Measurements from ENCODE around the gene MARK2.

The MARK2 gene

DNA sequence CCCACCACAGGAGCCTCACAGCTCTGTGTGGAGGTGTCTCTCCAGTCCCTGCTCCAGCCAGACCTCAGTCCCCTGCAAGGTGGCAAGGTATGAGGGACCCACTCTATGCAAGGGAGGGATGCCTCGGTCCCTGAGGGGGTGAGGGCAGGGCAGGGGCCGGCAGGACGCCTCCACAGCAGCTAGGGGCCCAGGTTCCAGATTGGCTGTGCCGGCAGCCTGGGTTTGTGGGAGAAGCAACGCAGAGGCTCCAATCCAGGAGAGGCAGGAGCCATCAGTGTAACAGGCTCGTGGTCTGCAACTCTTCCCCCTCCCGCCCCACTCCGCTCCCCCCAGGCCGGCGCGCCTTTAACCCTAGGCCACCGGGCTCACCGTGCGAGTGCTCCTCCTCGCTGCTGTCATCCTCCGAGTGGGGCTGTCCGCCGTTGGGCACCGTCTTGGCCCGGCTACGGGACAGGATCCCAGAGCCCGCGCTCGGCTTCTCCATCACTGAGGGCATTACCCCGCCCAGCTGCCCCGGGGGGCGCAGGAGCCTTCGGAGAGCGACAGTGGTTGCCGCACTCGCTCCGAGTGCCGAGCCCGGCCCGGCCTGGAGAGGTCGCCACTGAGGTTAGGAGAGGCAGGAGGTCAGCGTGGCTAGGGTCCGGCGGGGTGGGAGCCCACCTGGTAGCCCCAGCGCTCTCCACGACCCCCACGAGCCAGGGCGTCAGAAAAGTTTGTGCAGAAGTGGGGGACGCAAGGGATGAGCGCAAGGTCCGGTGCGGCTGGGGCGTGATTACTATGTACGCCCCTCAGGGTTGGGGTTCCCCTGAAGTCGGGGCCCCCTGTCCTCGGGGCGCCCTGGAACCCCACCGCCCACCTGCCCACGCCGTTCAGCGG lies 77.3 kb downstream of the MARK2 start:
- peak; percentile 26 for DNase-seq (ENCODE audit: low read depth)
- H3K4me3 ChIP-seq (ENCODE audit: low read depth, low read length), result peak overlapping the region; percentile 63
- TF ChIP-seq, protein P1, sequence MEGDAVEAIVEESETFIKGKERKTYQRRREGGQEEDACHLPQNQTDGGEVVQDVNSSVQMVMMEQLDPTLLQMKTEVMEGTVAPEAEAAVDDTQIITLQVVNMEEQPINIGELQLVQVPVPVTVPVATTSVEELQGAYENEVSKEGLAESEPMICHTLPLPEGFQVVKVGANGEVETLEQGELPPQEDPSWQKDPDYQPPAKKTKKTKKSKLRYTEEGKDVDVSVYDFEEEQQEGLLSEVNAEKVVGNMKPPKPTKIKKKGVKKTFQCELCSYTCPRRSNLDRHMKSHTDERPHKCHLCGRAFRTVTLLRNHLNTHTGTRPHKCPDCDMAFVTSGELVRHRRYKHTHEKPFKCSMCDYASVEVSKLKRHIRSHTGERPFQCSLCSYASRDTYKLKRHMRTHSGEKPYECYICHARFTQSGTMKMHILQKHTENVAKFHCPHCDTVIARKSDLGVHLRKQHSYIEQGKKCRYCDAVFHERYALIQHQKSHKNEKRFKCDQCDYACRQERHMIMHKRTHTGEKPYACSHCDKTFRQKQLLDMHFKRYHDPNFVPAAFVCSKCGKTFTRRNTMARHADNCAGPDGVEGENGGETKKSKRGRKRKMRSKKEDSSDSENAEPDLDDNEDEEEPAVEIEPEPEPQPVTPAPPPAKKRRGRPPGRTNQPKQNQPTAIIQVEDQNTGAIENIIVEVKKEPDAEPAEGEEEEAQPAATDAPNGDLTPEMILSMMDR (IDR thresholded peaks at IDR 0.05; ENCODE audit: insufficient read depth, low read depth, low read length, missing control alignments), result peak; percentile 56

DNA sequence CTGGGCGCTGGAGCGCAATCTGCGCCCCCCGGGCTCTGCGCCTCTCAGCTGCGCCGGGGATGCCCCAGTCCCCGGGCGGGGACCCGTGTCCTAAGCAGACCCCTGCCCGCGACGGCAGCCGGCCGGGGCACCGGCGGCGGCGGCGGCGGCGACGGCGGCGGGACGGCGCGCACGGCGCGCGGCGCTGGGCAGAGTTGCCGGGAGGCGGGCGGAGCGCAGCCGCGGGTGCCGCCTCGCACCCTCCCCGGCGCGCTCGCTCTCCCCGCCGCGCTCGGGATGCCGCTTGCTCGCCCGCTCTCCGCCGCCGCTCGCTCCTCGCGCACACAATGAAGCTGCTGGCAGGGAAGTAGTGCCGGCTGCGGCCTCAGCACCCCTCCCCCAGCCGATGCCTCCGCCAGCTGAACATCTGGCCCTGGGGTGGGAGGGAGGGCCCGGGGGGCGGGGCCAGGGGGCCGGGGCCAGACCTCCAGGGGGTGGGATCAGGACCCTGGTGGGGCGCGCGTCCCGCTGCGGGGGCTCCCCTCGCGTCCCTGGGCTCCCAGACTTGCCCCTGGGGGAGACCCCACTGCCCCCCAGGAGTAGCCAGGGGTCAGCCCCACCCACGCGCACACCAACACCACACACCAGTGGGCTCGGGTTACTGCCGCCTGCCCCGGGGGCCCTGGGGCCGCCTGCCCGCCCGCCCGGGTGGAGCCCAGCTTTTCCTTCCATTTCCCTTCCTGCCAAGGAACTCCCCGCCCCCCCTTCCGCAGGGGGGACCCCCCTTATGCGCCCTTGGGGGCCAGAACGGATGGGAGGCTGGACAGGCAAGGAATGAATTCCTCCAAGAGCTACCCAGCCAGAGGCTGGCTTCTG lies 78.2 kb downstream of the MARK2 start, which contains the start of gene RCOR2:
Gene RCOR2 (minus strand): TSS at position 328 of the 855 bp plus-strand sequence. CDS start 708 bp downstream, outside the sequence.
- peak; percentile 83 for DNase-seq (ENCODE audit: low read depth)
- TF ChIP-seq, protein P1 (IDR thresholded peaks at IDR 0.05; ENCODE audit: insufficient read depth, low read depth, low read length, missing control alignments), result no peak

DNA sequence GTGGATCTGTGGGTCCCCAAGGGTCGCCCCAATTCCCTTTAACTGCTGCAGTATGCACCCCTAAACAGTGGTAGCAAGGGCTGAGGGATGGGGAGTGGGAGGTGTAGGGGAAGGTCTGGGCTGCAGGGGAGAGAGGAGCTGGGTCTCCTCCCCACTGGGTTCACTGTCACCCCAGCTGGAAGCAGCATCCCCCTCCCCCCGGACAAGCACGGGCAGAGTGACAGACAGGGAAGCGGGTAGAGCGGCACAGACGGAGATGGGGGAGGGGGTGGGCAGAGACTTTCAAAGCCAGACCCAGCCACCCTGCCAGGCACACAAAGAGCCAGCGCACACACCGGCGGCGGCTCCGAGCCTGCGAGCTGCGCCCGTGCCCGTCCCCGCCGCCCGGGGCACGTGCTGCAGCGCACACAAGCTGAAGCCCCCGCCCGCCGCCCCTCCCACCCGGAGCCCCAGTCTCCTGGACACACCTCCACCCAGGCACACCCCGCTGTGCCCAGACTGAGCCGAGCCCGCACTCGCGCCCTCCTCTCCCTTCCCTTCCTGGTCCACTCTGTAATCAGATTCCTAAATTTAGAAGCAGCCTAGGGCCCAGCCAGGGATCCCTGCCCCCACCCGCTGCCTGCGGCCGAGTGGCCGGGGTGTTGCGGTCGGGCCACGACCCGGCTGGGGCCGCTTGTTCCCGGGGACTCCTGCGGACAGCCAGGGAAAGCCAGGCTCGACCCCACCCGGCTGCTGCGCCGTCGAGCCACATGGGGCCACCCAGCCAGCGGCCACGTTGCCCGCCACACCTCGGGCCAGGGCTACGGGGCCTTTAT lies 79.0 kb downstream of the MARK2 start:
- TF ChIP-seq, protein P1 (IDR thresholded peaks at IDR 0.05; ENCODE audit: insufficient read depth, low read depth, low read length, missing control alignments), result no peak
- peak overlapping the region; percentile 50 for H3K4me3 ChIP-seq (ENCODE audit: low read depth, low read length)
- DNase-seq (ENCODE audit: low read depth), result peak; percentile 29

More for the DNA sequence above, 78.2 kb downstream of the MARK2 start, which contains the start of gene RCOR2:
- peak within 1 kb of the TSS; percentile 63 for H3K4me3 ChIP-seq (ENCODE audit: low read depth, low read length)

DNA sequence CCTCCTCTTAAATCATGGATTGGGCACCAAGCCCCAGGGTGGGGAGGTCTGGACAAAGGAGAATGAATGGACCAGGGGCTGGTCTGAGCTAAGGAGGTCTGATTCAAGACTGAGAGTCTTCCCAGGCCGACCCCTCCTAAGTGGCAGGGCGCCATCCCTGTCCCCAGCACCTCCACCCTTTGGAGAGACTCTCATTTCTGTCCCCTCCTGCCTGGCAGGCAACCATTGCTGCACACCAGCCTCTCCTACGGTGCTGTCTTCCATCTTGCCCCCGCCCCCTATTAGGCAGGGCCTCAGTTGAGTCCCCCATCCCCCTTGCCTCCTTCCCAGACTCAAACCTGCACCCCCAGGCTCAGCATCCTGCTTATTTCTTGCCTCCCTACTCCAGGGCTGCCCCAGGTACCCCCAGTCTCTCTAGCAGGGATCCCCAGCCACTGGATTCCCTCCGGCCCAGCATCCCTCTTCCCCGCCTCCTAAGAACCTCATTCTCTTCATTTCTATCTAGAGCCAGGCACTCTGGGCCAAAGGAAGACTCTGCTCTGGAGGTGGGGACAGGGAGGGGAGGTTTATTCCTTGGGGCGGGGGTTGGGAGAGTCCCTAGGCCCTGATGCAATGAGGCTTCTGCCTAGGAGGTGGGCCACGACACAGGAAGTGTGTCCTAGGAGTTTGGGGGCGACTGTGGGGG lies 79.7 kb downstream of the MARK2 start:
- DNase-seq (ENCODE audit: low read depth), result no peak
- H3K4me3 ChIP-seq (ENCODE audit: low read depth, low read length), result no peak overlapping the region
- TF ChIP-seq, protein P1 (IDR thresholded peaks at IDR 0.05; ENCODE audit: insufficient read depth, low read depth, low read length, missing control alignments), result no peak

DNA sequence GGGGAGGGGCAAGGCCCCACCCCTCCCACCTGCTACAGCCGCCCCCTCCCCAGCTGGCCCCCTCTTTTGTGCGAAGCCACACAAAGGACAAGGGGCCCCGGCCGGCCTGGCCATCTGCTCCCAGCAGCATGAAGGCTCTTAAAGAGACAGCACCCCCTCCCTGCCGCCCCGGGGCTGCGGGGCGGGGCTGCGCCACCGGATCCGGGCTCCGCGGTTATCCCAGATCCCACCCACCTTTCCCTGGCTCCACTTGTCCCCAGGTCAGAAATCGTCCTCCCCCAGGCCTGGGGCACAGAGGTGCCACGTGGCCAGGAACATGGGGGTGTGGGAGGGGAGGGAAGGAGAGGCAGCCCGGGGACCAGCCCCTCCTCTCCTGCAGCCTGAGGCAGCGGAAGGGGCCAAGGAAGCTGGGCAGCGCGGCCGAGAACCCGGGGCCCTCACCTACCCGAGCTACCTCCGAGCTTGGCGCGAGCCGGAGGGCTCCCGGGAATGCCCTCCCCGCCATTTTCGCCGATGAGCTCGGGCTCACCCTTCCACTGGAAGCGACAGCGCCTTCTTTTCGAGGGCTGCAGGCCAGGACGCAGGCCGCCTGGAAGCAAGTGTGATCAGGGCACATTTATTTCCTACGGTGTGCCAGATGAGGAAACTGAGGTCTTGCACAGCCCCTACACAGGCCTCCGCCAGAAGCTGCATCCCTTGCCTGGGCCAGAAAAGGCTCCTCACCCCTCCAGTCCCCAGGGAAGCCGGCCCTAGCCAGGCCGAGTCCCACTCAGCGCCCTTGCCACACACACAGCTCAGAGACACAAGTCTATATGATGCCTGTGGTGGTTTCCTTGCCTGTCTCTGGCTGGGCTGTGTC lies 80.6 kb downstream of the MARK2 start:
- no peak for DNase-seq (ENCODE audit: low read depth)
- TF ChIP-seq, protein P1 (IDR thresholded peaks at IDR 0.05; ENCODE audit: insufficient read depth, low read depth, low read length, missing control alignments), result no peak
- H3K4me3 ChIP-seq (ENCODE audit: low read depth, low read length), result no peak overlapping the region

Data from GM12865 (cell line).